HG03196 (cell line): ENCODE results near the gene STX11.

Experiments used
- ATAC-seq: cut with Tn5 transposase; IDR thresholded peaks from one replicate; pipeline ENCODE4 v1.9.1; 2021; ENCODE audit not compliant: unreplicated experiment

The STX11 gene

DNA sequence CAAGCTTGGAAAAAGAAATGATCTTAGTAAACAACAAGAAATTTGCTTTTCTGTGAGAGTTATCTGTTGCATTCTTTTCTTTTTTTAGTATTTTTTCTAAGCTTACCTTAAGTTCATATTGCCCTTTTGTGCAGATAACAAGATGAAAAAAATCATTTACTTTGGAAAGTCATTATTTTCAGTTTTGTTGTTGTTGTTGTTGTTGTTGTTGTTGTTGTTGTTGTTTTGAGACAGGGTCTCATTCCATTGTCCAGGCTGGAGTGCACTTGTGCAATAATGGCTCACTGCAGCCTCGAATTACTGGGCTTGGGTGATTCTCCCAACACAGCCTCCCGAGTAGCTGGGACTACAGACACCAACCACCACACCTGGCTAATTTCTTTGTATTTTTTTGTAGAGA is 8.8 kb upstream of the STX11 start:
- ATAC-seq = no peak

DNA sequence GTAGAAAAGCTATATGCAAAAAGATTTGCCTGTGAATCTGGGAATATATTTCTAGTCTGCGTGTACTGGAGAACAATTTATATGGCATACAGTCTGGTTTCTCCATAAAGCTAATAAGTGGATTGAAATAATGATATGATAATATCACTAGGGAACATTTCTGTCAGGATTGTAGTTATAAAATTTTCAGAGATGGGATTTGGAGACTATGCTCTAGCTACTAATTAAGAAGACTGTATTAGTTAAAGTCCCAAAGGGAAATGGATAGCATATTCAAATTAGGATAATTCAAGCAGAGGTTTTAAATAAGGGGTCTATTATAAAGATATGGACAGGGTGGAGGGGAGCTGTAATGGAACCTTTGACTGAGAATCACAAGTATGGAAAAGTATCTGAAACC is 7.2 kb upstream of the STX11 start:
- ATAC-seq = no peak

DNA sequence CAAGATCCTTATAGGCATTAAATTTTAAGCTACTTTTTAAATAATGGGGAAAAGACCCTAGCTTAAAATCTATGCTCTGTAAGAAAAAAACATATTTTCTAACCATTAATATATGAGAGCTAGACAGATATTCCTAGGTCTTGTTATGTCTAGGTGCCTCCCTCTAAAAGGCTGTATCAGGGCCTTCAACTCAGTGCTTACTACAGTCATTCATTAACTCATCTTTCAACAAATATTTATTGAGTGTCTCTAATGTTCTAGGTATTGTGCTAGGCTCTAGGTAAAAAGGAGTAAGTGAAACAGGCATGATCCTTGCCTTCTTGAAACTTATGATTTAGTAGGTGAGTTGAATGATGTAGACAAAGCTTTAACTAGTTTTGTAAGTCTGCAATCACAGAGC is 6.4 kb upstream of the STX11 start:
- ATAC-seq = no peak

GRCh38 chr6:144144996-144145395 is 5.3 kb upstream of the STX11 start:
- no peak for ATAC-seq

- ATAC-seq = no peak
Observed at GRCh38 chr6:144145541-144145940, 4.8 kb upstream of the STX11 start.

DNA sequence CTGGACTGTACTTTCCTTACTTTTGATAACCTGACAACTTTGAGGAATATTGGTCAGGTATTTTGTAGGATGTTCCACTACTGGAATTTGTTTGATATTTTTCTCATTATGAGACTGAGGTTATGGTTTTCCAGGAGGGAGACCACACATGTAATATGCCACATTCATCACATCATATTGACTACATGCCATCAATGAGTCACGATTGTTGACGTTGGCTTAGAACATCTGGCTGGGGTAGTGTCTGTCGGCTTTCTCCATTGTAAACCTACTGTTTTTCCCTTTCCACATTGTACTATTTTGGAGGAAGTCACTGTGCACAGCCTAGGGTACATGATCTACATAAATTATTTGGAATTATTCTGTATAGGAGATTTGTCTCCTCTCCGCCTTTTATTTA is 1.4 kb upstream of the STX11 start:
- ATAC-seq = no peak

DNA sequence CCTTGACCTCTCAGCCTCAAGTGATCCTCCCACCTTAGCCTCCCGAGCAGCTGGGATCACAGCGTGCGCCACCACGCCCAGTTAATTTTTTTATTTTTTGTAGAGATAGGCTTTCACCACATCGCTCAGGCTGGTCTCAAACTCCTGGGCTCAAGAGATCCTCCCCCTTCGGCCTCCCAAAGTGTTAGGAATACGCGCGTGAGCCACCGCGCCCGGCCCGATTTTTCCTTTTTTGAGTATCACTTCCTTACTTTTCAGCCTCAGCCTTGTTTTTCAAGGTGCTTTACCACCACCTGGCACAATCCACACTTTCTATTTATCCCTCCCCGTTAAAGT is 791 bp upstream of the STX11 start:
- ATAC-seq = no peak

DNA sequence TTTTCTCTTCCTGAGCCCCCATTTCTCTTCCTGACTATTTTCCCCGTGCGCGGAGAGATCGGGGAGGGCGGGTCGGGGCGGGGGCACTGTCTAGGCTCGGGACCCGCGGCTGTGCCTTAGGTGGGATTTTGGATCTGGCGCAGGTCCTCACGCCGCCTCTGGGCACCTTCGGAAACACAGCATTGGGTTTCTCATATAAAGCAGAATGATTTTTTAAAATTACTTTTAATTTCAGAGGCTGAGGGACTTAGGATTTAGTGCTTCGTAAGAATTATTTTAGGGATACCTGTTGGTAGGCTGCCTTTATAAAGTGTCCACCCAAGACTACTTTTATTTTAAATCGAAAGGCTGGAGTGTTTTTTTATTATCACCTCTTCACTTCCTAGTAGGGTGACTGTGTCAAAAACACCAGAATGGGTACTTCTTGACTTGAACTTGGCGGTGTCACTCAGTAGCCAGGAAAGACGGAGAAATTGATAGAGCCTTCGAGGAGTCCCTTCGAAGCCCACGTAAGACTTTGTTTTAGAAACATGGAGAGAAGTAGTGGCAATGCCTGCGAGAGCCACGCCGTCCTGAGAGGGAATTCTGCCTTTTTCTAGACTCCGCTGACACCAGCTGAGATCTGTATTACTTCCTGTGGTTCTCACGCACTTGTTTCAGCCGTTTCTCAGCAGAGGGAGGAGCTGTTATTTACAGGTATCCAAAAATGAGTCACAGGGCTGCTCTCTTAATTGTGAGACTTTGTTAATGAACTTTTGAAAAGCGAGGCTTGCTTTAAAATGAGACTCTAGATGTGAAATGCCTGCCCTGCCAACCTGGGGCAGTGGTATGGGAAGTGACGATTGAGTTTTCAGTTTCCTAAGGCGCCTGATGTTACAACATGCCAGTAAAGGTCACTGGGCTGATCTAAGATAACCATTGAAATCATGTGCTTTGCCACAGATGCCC is 667 bp downstream of the STX11 start:
- ATAC-seq = peak; percentile 67

DNA sequence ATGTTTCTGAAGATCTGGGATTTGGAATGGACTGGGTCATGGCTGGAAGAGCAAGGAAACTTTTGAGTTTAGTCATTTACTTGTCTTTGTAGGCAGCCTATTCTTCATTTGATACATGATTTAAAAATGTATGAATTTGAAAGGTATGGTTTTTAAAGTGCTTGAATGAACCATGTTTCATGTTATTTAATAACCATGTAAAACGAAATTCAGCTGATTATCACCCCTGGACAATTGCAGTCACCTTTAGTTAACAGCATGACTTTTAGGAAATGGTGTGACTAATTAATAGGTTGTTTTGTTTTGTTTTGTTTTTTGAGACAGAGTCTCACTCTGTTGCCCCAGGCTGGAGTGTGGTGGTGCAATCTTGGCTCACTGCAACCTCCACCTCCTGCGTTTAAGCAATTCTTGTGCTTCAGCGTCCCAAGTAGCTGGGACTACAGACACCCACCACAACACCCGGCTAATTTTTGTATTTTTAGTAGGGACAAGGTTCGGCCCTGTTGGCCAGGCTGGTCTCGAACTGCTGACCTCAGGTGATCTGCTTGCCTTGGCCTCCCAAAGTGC is 2.1 kb downstream of the STX11 start:
- no peak for ATAC-seq

- no peak for ATAC-seq
Observed at GRCh38 chr6:144153260-144153659, 2.9 kb downstream of the STX11 start.

DNA sequence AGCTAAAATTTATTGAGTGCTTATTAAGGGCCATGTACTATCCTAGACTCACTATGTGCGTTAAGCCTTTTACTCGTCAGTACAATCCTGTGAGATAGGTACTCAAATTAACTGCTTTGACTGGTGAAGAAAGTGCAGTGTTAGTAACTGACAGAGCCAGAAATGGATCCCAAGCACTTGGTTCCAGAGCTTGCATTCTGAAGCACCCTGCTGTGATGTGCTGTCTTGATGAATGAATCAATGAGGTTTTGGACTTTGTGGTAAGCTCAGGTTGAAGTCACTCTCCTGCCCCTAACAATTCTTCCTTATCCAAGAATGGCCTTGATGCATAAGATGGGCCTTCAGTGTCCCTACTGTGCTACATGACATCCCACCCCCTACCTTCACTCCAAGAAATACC is 3.7 kb downstream of the STX11 start:
- ATAC-seq = no peak

DNA sequence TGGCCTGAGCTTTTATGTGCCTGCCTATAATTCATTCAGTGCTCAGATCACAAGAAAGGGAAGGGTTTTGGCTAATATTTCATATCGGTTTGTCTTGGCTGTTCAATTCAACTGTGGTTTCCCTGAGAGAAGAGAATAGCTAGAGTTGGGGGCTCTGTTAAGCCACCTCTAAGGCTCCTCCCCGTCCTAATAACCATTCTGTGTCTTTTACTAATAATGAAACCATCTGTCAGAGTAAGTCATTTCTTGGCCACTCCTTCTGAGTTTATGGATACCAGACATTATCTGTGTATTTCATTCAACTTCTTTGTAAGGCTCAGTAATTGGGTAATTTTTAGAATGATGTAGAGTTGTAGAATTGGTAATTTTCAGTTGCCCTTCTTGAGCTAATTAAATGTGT is 5.2 kb downstream of the STX11 start:
- ATAC-seq = peak; percentile 51

DNA sequence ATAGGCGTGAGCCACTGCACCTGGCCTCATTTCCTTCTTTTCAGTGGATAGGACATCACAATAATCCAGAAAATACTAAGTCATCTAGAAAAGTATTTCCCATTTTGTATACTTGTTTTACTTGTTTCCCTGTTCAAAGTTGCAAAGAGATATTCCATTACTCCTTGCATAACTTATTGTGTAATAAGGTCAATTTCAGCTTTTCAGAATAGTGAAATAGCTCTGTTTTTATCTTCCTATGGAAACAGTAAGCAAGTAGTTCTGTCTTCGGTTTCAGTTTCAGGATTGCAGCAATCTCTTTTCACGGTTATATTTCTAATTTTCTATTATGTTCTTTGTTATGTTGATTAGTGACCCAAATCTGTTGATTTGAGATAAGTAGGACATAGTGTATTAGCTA is 6.0 kb downstream of the STX11 start:
- ATAC-seq = no peak

DNA sequence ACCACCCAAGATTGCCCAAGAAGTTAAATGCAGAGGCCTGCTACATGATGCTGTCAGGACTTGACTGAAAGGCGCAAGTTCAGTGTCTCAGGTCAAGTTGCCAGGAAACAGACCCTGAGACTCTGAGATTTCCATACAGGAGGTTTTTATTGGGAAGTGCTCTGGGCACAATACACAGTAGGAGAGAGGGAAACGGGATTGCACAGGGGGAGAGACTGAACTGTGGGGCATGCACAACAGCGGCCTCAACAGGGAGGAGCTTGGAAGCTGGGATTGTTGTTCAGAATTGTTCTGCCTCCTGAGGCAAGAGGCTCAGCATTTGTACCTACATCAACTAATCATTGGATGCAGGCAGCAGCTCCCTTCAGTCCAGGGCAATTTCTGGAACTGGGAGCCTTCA is 6.7 kb downstream of the STX11 start:
- no peak for ATAC-seq

DNA sequence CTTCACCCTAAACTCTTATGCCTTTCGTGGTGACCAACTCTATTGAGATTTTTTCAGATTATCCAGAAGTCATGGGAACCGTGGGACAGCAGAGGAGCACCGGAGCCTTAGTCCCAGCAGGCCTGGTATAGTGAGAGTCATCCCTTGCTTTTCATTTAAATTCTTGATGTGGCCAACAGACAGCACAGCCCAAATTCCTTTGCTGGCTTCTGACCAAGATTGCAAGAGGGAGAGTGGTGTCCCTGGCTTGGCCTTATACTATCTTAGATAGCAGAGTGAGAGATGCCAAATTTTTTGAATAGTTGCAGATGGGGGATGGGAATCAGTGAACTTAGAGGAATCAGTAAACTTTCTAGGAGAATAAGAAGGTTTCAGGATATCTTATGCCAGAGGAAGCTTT is 7.8 kb downstream of the STX11 start:
- ATAC-seq = no peak

DNA sequence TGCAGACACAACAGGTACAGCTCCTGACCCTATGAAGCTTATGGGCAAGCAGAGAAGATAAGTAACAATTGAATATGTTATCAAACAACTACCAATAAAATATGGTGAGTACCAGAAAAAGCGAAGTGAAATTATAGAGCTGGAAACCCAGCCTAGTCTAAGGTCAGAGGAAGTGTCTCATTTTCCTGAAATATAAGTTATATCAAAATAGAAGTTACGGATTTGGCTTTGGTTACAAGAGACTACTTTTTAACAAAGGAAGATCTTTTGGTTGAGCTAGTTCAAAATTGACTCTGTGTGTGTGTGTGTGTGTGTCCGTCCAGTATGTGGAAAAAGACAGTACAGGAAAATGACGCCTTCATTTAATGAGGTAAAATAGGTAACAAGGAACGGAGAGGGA is 8.9 kb downstream of the STX11 start:
- no peak for ATAC-seq

DNA sequence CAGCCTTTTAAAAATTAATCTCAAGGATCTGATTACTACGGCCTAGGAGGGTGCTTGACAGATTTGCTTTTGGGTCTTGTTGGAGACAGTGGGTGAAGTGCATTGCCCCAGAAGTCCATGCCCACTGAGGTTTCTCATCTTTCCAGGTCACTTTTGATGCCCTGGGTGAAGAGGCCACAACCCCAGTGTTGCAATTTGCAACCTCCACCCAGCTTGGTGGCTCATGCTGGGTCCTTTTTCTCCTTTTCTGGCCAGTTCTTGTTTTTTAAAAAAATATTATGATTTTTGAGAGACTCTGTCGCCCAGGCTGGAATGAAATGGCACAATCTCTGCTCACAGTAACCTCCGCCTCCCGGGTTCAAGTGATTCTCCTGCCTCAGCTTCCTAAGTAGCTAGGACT is 9.4 kb downstream of the STX11 start:
- no peak for ATAC-seq

DNA sequence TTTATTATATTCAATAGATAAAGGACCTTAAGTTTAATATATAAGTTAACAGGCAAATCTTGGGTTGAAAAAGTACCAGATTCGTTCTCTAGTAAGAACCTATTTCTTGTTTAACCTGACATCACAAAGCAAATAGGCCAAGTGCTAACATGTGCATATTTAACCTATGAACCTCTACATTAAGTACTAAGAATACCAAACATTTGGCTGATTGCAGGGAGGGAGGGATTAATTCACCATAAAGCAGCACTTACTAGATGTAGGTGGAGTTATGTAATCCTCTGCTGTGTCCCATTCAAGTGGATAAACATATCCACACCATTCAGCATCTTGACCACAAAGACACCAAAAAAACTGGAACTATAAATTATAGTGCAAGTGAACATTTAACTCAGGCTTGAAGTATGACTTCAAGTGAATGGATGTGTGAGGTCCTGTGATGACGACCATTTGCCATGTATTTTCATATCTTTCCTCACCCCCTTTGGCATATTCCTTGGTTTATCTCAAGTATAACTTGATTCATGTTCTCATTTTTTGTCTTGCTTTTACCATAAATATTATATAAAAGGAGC is 10.2 kb downstream of the STX11 start:
- no peak for ATAC-seq

- no peak for ATAC-seq
Observed at GRCh38 chr6:144161975-144162374, 11.7 kb downstream of the STX11 start.

- peak; percentile 68 for ATAC-seq
Observed at GRCh38 chr6:144162977-144163376, 12.7 kb downstream of the STX11 start.

- ATAC-seq = no peak
Observed at GRCh38 chr6:144165784-144166183, 15.5 kb downstream of the STX11 start.

GRCh38 chr6:144170044-144170443 is 19.7 kb downstream of the STX11 start:
- ATAC-seq = no peak
